ENCODE measurements around the gene TSN. TPM values are rescaled to one million over a fixed set of nuclear protein-coding genes. Genes with fewer than 3 reads are reported as not detected.

The TSN gene
- total and polyA plus RNA-seq, 10 of the 15 experiments (the other 5 are each of a cell fraction or from before 2014, with no cell fraction given): 45.6 to 102 (median 59.2) TPM

DNA sequence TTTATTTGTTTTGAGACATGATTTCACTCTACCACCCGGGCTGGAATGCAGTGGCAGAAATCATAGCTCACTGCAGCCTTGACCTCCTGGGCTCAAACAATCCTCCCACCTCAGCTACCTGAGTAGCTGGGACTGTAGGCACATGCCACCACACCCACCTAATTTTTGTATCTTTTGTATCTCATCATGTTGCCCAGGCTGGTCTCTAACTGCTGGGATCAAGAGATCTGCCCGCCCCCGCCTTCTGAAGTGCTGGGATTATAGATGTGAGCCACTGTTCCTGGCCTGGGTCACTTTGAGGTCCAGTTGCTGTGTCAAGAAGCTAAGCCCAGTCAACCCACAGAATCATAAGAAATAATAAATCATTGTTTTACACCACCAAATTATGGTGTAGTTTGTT, 38.4 kb downstream of the TSN start:
- no peak overlapping the region for H3K9ac ChIP-seq (ENCODE audit: control insufficient read depth, insufficient read depth, low read length)
- FAIRE-seq (no peak), DNase-seq (ENCODE audit: low read depth, low spot score) (no peak), ATAC-seq (no peak)
- no peaks in the 10 kb centered on the region for H3K36me3 ChIP-seq (ENCODE audit: control insufficient read depth in 2 of 2, insufficient read depth in 2 of 2, low read length in 1 of 2)
- no peaks in the 10 kb centered on the region for H3K4me1 ChIP-seq (ENCODE audit: control insufficient read depth, insufficient read depth, low read length)
- ChIA-PET SMC1A (ENCODE audit: uncharacterized antibody, unreplicated experiment) (no interaction called here), RAD21 (ENCODE audit: unreplicated experiment) (no interaction called here), CTCF (interaction anchor here (0.6 to 1.7 kb wide), 2 partner anchors 13 to 259 kb away, joined by 3 to 4 read pairs; no protein-coding TSS in a partner anchor), POLR2A (no interaction called here)
- no peaks in the 10 kb centered on the region for H3K79me2 ChIP-seq (ENCODE audit: control insufficient read depth, insufficient read depth, low read length)
- no peak overlapping the region for H3K4me3 ChIP-seq
- no peaks in the 10 kb centered on the region for H4K20me1 ChIP-seq (ENCODE audit: control insufficient read depth, insufficient read depth)
- no peaks in the 10 kb centered on the region for H3K9me3 ChIP-seq (replicated peaks; ENCODE audit: control insufficient read depth, insufficient read depth, low read length)
- no peak overlapping the region for H2AFZ ChIP-seq (ENCODE audit: control insufficient read depth, low read depth, low read length)
- no TSS peak for BruUV-seq (replicated peaks)
- 56% methylated on average over 3 of the region's 3 CpGs for WGBS (ENCODE audit: insufficient coverage, insufficient replicate concordance, low lambda C conversion rate, missing lambda C conversion rate)
- H3K27me3 ChIP-seq (replicated peaks in 1 of 2; ENCODE audit: control insufficient read depth in 2 of 2, insufficient read depth in 2 of 2, low read length in 1 of 2): no peaks in the 10 kb centered on the region; a peak in 1 of 4 replicates
- in situ Hi-C loops (cut with MboI) (no loop called here), intact Hi-C loops (cut with micrococcal nuclease; ENCODE audit: unreplicated experiment) (no loop called here)
- H3K4me2 ChIP-seq (ENCODE audit: control insufficient read depth, insufficient read depth): no peak overlapping the region
- H3K27ac ChIP-seq (ENCODE audit: control insufficient read depth, insufficient read depth): no peak overlapping the region
- TF ChIP-seq WRNIP1 (IDR thresholded peaks at IDR 0.05; ENCODE audit: borderline replicate concordance, low read depth, low read length) (no peak), LARP7 (IDR thresholded peaks at IDR 0.05) (no peak), NFXL1 (IDR thresholded peaks at IDR 0.05; ENCODE audit: borderline replicate concordance) (no peak), JUNB (IDR thresholded peaks at IDR 0.05) (no peak)
- TF ChIP-seq, protein P1, sequence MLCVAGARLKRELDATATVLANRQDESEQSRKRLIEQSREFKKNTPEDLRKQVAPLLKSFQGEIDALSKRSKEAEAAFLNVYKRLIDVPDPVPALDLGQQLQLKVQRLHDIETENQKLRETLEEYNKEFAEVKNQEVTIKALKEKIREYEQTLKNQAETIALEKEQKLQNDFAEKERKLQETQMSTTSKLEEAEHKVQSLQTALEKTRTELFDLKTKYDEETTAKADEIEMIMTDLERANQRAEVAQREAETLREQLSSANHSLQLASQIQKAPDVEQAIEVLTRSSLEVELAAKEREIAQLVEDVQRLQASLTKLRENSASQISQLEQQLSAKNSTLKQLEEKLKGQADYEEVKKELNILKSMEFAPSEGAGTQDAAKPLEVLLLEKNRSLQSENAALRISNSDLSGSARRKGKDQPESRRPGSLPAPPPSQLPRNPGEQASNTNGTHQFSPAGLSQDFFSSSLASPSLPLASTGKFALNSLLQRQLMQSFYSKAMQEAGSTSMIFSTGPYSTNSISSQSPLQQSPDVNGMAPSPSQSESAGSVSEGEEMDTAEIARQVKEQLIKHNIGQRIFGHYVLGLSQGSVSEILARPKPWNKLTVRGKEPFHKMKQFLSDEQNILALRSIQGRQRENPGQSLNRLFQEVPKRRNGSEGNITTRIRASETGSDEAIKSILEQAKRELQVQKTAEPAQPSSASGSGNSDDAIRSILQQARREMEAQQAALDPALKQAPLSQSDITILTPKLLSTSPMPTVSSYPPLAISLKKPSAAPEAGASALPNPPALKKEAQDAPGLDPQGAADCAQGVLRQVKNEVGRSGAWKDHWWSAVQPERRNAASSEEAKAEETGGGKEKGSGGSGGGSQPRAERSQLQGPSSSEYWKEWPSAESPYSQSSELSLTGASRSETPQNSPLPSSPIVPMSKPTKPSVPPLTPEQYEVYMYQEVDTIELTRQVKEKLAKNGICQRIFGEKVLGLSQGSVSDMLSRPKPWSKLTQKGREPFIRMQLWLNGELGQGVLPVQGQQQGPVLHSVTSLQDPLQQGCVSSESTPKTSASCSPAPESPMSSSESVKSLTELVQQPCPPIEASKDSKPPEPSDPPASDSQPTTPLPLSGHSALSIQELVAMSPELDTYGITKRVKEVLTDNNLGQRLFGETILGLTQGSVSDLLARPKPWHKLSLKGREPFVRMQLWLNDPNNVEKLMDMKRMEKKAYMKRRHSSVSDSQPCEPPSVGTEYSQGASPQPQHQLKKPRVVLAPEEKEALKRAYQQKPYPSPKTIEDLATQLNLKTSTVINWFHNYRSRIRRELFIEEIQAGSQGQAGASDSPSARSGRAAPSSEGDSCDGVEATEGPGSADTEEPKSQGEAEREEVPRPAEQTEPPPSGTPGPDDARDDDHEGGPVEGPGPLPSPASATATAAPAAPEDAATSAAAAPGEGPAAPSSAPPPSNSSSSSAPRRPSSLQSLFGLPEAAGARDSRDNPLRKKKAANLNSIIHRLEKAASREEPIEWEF (IDR thresholded peaks at IDR 0.05; ENCODE audit: insufficient replicate concordance, low read depth, low read length): no peak
- TF ChIP-seq, protein P2, sequence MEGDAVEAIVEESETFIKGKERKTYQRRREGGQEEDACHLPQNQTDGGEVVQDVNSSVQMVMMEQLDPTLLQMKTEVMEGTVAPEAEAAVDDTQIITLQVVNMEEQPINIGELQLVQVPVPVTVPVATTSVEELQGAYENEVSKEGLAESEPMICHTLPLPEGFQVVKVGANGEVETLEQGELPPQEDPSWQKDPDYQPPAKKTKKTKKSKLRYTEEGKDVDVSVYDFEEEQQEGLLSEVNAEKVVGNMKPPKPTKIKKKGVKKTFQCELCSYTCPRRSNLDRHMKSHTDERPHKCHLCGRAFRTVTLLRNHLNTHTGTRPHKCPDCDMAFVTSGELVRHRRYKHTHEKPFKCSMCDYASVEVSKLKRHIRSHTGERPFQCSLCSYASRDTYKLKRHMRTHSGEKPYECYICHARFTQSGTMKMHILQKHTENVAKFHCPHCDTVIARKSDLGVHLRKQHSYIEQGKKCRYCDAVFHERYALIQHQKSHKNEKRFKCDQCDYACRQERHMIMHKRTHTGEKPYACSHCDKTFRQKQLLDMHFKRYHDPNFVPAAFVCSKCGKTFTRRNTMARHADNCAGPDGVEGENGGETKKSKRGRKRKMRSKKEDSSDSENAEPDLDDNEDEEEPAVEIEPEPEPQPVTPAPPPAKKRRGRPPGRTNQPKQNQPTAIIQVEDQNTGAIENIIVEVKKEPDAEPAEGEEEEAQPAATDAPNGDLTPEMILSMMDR (IDR thresholded peaks at IDR 0.05 in 2 of 3, conservative IDR thresholded peaks at IDR 0.05 in 1 of 3; ENCODE audit: control insufficient read depth in 2 of 3, extremely low read depth in 1 of 3, insufficient read depth in 1 of 3, low read depth in 3 of 3, low read length in 3 of 3): no peak
- TF ChIP-seq, protein P3, sequence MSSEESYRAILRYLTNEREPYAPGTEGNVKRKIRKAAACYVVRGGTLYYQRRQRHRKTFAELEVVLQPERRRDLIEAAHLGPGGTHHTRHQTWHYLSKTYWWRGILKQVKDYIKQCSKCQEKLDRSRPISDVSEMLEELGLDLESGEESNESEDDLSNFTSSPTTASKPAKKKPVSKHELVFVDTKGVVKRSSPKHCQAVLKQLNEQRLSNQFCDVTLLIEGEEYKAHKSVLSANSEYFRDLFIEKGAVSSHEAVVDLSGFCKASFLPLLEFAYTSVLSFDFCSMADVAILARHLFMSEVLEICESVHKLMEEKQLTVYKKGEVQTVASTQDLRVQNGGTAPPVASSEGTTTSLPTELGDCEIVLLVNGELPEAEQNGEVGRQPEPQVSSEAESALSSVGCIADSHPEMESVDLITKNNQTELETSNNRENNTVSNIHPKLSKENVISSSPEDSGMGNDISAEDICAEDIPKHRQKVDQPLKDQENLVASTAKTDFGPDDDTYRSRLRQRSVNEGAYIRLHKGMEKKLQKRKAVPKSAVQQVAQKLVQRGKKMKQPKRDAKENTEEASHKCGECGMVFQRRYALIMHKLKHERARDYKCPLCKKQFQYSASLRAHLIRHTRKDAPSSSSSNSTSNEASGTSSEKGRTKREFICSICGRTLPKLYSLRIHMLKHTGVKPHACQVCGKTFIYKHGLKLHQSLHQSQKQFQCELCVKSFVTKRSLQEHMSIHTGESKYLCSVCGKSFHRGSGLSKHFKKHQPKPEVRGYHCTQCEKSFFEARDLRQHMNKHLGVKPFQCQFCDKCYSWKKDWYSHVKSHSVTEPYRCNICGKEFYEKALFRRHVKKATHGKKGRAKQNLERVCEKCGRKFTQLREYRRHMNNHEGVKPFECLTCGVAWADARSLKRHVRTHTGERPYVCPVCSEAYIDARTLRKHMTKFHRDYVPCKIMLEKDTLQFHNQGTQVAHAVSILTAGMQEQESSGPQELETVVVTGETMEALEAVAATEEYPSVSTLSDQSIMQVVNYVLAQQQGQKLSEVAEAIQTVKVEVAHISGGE (CRISPR knock-in tag; IDR thresholded peaks at IDR 0.05): no peak
- TF ChIP-seq, protein P4, sequence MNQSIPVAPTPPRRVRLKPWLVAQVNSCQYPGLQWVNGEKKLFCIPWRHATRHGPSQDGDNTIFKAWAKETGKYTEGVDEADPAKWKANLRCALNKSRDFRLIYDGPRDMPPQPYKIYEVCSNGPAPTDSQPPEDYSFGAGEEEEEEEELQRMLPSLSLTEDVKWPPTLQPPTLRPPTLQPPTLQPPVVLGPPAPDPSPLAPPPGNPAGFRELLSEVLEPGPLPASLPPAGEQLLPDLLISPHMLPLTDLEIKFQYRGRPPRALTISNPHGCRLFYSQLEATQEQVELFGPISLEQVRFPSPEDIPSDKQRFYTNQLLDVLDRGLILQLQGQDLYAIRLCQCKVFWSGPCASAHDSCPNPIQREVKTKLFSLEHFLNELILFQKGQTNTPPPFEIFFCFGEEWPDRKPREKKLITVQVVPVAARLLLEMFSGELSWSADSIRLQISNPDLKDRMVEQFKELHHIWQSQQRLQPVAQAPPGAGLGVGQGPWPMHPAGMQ (IDR thresholded peaks at IDR 0.05; ENCODE audit: borderline replicate concordance): no peak
- TF ChIP-seq, protein P5, sequence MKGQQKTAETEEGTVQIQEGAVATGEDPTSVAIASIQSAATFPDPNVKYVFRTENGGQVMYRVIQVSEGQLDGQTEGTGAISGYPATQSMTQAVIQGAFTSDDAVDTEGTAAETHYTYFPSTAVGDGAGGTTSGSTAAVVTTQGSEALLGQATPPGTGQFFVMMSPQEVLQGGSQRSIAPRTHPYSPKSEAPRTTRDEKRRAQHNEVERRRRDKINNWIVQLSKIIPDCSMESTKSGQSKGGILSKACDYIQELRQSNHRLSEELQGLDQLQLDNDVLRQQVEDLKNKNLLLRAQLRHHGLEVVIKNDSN (IDR thresholded peaks at IDR 0.05; ENCODE audit: borderline replicate concordance, extremely low read length, insufficient read depth, low read depth, low read length): no peak
